ENCODE results near the gene EPDR1.

DNA sequence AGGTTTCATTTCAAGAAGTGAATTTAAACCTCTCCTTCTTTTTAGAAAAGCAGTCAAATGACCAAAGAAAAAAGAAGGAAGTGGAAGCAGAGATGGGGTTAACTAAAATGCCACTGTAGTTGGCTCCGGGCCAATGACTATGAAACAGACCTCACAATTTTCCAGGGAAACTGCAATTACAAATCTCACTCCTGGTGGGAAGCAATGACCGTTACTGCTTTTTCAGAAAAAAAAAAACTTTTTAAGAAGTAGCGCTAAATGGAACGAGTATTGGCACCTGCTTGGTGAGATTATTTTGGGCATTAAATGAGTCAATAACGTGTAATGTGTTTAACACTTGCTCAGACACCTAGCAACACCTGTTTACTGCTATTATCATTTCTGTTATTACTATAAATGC lies 5.0 kb upstream of the EPDR1 start:
- TF ChIP-seq RAD21 (IDR thresholded peaks at IDR 0.05; ENCODE audit: low read depth) = no peak
- TF ChIP-seq TAF1 (IDR thresholded peaks at IDR 0.05; ENCODE audit: low read depth) = no peak
- TF ChIP-seq YY1 (IDR thresholded peaks at IDR 0.05; ENCODE audit: low read depth) = no peak
- peak; percentile 66 for TF ChIP-seq NFIC (IDR thresholded peaks at IDR 0.05)
- TF ChIP-seq, protein P1, sequence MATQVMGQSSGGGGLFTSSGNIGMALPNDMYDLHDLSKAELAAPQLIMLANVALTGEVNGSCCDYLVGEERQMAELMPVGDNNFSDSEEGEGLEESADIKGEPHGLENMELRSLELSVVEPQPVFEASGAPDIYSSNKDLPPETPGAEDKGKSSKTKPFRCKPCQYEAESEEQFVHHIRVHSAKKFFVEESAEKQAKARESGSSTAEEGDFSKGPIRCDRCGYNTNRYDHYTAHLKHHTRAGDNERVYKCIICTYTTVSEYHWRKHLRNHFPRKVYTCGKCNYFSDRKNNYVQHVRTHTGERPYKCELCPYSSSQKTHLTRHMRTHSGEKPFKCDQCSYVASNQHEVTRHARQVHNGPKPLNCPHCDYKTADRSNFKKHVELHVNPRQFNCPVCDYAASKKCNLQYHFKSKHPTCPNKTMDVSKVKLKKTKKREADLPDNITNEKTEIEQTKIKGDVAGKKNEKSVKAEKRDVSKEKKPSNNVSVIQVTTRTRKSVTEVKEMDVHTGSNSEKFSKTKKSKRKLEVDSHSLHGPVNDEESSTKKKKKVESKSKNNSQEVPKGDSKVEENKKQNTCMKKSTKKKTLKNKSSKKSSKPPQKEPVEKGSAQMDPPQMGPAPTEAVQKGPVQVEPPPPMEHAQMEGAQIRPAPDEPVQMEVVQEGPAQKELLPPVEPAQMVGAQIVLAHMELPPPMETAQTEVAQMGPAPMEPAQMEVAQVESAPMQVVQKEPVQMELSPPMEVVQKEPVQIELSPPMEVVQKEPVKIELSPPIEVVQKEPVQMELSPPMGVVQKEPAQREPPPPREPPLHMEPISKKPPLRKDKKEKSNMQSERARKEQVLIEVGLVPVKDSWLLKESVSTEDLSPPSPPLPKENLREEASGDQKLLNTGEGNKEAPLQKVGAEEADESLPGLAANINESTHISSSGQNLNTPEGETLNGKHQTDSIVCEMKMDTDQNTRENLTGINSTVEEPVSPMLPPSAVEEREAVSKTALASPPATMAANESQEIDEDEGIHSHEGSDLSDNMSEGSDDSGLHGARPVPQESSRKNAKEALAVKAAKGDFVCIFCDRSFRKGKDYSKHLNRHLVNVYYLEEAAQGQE (IDR thresholded peaks at IDR 0.05; ENCODE audit: low read depth) = no peak
- TF ChIP-seq FOXM1 (IDR thresholded peaks at IDR 0.05; ENCODE audit: borderline replicate concordance, low read depth) = no peak
